Measurements from ENCODE around the gene MACROD2.

DNA sequence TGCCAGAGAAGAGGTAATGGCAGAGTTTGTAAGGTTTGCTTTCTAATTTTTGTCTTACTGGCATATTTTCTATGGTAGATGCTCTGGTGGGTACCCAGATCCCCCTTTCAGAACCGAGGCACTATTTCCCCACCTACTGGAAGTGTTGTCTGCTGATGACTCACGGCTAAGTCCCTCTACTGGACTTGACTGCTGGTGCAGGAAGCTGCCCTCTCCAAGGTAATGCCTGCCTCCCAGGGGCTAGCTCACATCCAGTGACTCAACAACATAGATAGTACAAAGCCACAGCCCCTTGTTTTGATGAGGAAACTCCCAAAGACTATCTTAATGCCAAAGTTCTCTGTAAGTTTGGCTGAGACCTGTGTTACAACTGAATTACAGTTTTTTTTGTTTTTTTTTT, 627.5 kb downstream of the MACROD2 start:
- TF ChIP-seq, protein P1, sequence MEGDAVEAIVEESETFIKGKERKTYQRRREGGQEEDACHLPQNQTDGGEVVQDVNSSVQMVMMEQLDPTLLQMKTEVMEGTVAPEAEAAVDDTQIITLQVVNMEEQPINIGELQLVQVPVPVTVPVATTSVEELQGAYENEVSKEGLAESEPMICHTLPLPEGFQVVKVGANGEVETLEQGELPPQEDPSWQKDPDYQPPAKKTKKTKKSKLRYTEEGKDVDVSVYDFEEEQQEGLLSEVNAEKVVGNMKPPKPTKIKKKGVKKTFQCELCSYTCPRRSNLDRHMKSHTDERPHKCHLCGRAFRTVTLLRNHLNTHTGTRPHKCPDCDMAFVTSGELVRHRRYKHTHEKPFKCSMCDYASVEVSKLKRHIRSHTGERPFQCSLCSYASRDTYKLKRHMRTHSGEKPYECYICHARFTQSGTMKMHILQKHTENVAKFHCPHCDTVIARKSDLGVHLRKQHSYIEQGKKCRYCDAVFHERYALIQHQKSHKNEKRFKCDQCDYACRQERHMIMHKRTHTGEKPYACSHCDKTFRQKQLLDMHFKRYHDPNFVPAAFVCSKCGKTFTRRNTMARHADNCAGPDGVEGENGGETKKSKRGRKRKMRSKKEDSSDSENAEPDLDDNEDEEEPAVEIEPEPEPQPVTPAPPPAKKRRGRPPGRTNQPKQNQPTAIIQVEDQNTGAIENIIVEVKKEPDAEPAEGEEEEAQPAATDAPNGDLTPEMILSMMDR (IDR thresholded peaks at IDR 0.05), result no peak
- TF ChIP-seq POLR2A (IDR thresholded peaks at IDR 0.05), result no peak

Data from uterus (tissue), 2 donors.